ENCODE results near the gene HAPSTR1.

The HAPSTR1 gene

GRCh38 chr16:9094011-9094846 is 2.8 kb downstream of the HAPSTR1 start:
- H2AFZ ChIP-seq (ENCODE audit: low read depth, low read length): no peak overlapping the region
- peaks cover 55% of the 10 kb centered on the region for H3K36me3 ChIP-seq (ENCODE audit: insufficient read depth, low read length)
- peaks cover 32% of the 10 kb centered on the region for H3K4me1 ChIP-seq (ENCODE audit: insufficient read depth, low read length)
- no peaks in the 10 kb centered on the region for H3K9me3 ChIP-seq (ENCODE audit: low read length)
- H3K27me3 ChIP-seq (ENCODE audit: insufficient read depth, low read length): no peaks in the 10 kb centered on the region
- peak overlapping the region; percentile 98 for H3K4me3 ChIP-seq (ENCODE audit: low read length)

GRCh38 chr16:9095171-9095570 is 3.7 kb downstream of the HAPSTR1 start:
- H3K9me3 ChIP-seq (ENCODE audit: low read length): no peaks in the 10 kb centered on the region
- peak overlapping the region; percentile 98 for H3K4me3 ChIP-seq (ENCODE audit: low read length)
- peaks cover 61% of the 10 kb centered on the region for H3K36me3 ChIP-seq (ENCODE audit: insufficient read depth, low read length)
- no peaks in the 10 kb centered on the region for H3K27me3 ChIP-seq (ENCODE audit: insufficient read depth, low read length)
- no peak overlapping the region for H2AFZ ChIP-seq (ENCODE audit: low read depth, low read length)
- H3K4me1 ChIP-seq (ENCODE audit: insufficient read depth, low read length): peaks cover 32% of the 10 kb centered on the region

- Histone ChIP-seq H2AFZ (ENCODE audit: low read depth, low read length) (no peak overlapping the region), H3K9me3 (ENCODE audit: low read length) (no peaks in the 10 kb centered on the region), H3K36me3 (ENCODE audit: insufficient read depth, low read length) (peaks cover 63% of the 10 kb centered on the region), H3K4me1 (ENCODE audit: insufficient read depth, low read length) (peaks cover 32% of the 10 kb centered on the region), H3K4me3 (ENCODE audit: low read length) (no peak overlapping the region), H3K27me3 (ENCODE audit: insufficient read depth, low read length) (no peaks in the 10 kb centered on the region)
Observed at GRCh38 chr16:9095656-9096397, 4.4 kb downstream of the HAPSTR1 start.

DNA sequence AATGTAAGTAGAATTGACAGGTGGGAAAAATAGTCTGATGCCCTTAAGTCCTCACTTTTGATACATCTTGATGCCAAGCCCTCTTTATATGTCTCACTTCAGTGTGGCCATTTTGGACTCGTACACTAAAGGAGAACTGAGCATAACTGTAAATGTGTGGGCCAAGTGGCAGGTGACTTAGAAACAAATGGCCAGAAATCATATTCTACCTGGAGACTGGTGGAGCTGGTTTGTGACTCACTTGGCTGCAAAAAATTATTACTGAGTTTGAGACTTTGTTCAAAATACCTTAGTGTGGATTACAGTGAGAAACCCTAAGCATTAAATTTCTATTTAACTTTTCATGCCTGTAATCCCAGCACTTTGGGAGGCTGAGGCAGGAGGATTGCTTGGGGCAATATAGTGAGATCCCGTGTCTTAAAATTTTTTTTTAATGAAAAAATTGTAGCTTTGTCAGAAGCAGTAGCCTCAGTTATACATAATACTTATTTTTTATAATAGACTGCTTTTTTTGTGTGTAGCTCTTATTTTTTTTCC is 5.0 kb downstream of the HAPSTR1 start:
- Histone ChIP-seq H3K27me3 (ENCODE audit: insufficient read depth, low read length) (no peaks in the 10 kb centered on the region), H3K4me3 (ENCODE audit: low read length) (no peak overlapping the region), H3K9me3 (ENCODE audit: low read length) (no peaks in the 10 kb centered on the region), H3K36me3 (ENCODE audit: insufficient read depth, low read length) (peaks cover 70% of the 10 kb centered on the region), H3K4me1 (ENCODE audit: insufficient read depth, low read length) (peaks cover 32% of the 10 kb centered on the region), H2AFZ (ENCODE audit: low read depth, low read length) (no peak overlapping the region)

GRCh38 chr16:9097266-9098219 is 6.1 kb downstream of the HAPSTR1 start:
- Histone ChIP-seq H3K36me3 (ENCODE audit: insufficient read depth, low read length) (peaks cover 75% of the 10 kb centered on the region), H3K4me3 (ENCODE audit: low read length) (no peak overlapping the region), H3K4me1 (ENCODE audit: insufficient read depth, low read length) (peaks cover 32% of the 10 kb centered on the region), H2AFZ (ENCODE audit: low read depth, low read length) (no peak overlapping the region), H3K9me3 (ENCODE audit: low read length) (no peaks in the 10 kb centered on the region), H3K27me3 (ENCODE audit: insufficient read depth, low read length) (no peaks in the 10 kb centered on the region)

DNA sequence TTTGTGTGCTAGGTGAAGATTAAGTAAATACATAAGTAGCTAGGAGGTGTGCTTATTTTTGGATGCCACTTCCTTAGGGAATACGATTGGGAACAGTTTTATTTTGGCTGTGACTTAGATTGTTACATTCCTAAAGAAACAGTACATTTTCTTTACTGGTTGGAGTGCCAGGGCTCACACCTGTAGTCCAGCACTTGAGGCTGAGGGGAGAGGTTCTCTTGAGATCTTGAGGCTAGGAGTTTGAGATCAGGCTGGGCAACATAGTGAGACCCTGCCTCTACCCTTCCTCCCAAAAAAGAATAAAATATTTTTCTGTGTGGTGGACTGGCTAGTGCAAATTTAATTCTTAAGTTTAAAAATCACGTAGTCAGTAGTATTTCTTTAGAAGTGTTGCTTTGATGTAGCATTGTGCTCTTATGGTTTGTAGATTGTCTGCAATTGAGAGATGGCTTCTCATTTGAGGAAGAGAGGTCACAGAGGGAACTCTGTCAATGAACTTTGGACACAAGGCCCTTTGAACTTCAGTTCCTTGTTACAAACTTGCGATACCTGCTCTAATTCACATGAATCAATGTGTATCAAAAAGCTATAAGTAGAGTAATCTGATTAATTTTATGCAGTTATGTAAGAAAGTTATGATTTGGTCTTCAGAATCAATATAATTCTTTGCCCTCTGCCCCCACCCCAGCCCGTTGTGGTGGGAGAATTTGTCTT is 7.1 kb downstream of the HAPSTR1 start:
- peaks cover 24% of the 10 kb centered on the region for H3K4me1 ChIP-seq (ENCODE audit: insufficient read depth, low read length)

GRCh38 chr16:9099131-9099625 is 7.7 kb downstream of the HAPSTR1 start:
- Histone ChIP-seq H3K27me3 (ENCODE audit: insufficient read depth, low read length) (no peaks in the 10 kb centered on the region), H3K9me3 (ENCODE audit: low read length) (no peaks in the 10 kb centered on the region), H3K36me3 (ENCODE audit: insufficient read depth, low read length) (peaks cover 76% of the 10 kb centered on the region), H3K4me1 (ENCODE audit: insufficient read depth, low read length) (peaks cover 18% of the 10 kb centered on the region), H2AFZ (ENCODE audit: low read depth, low read length) (no peak overlapping the region), H3K4me3 (ENCODE audit: low read length) (no peak overlapping the region)

More for the DNA sequence above, 7.1 kb downstream of the HAPSTR1 start:
- Histone ChIP-seq H2AFZ (ENCODE audit: low read depth, low read length) (no peak overlapping the region), H3K36me3 (ENCODE audit: insufficient read depth, low read length) (peaks cover 76% of the 10 kb centered on the region), H3K4me3 (ENCODE audit: low read length) (no peak overlapping the region), H3K9me3 (ENCODE audit: low read length) (no peaks in the 10 kb centered on the region), H3K27me3 (ENCODE audit: insufficient read depth, low read length) (no peaks in the 10 kb centered on the region)

DNA sequence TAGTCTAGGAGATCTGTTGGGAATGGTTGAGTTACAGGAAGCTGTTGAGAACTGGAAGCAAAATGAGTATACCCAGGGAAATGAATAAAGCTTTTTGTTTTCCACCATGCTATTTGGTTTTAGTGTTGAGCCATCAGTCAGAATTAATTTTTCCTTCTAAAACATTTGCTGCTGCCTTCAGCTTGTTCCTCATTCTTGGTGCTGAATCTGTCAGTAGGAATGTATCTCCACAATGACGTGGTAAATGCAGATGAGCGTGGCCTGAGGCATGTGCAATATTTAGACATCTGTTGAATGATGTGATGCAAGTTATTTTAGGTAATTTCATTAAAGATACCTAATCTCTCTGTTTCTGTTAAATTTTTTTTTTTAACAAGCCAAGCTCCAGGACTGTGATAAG is 10.9 kb downstream of the HAPSTR1 start:
- Histone ChIP-seq H3K9me3 (ENCODE audit: low read length) (no peaks in the 10 kb centered on the region), H2AFZ (ENCODE audit: low read depth, low read length) (no peak overlapping the region), H3K36me3 (ENCODE audit: insufficient read depth, low read length) (peaks cover 81% of the 10 kb centered on the region), H3K27me3 (ENCODE audit: insufficient read depth, low read length) (no peaks in the 10 kb centered on the region), H3K4me1 (ENCODE audit: insufficient read depth, low read length) (no peaks in the 10 kb centered on the region), H3K4me3 (ENCODE audit: low read length) (no peak overlapping the region)

GRCh38 chr16:9102943-9103342 is 11.5 kb downstream of the HAPSTR1 start:
- H3K4me3 ChIP-seq (ENCODE audit: low read length): no peak overlapping the region
- no peaks in the 10 kb centered on the region for H3K27me3 ChIP-seq (ENCODE audit: insufficient read depth, low read length)
- peaks cover 83% of the 10 kb centered on the region for H3K36me3 ChIP-seq (ENCODE audit: insufficient read depth, low read length)
- H3K9me3 ChIP-seq (ENCODE audit: low read length): no peaks in the 10 kb centered on the region
- no peaks in the 10 kb centered on the region for H3K4me1 ChIP-seq (ENCODE audit: insufficient read depth, low read length)
- H2AFZ ChIP-seq (ENCODE audit: low read depth, low read length): no peak overlapping the region

GRCh38 chr16:9103546-9103945 is 12.1 kb downstream of the HAPSTR1 start:
- no peak overlapping the region for H3K4me3 ChIP-seq (ENCODE audit: low read length)
- H3K27me3 ChIP-seq (ENCODE audit: insufficient read depth, low read length): no peaks in the 10 kb centered on the region
- H3K36me3 ChIP-seq (ENCODE audit: insufficient read depth, low read length): peaks cover 82% of the 10 kb centered on the region
- H3K4me1 ChIP-seq (ENCODE audit: insufficient read depth, low read length): no peaks in the 10 kb centered on the region
- H3K9me3 ChIP-seq (ENCODE audit: low read length): no peaks in the 10 kb centered on the region
- H2AFZ ChIP-seq (ENCODE audit: low read depth, low read length): no peak overlapping the region

- Histone ChIP-seq H3K4me1 (ENCODE audit: insufficient read depth, low read length) (peaks cover 3% of the 10 kb centered on the region), H3K4me3 (ENCODE audit: low read length) (no peak overlapping the region), H3K36me3 (ENCODE audit: insufficient read depth, low read length) (peaks cover 83% of the 10 kb centered on the region), H3K9me3 (ENCODE audit: low read length) (no peaks in the 10 kb centered on the region), H3K27me3 (ENCODE audit: insufficient read depth, low read length) (no peaks in the 10 kb centered on the region), H2AFZ (ENCODE audit: low read depth, low read length) (no peak overlapping the region)
Observed at GRCh38 chr16:9105189-9105588, 13.7 kb downstream of the HAPSTR1 start.
